H9 (cell line): ENCODE data around the gene WDR7. TPM values are rescaled to one million over a fixed set of nuclear protein-coding genes. Genes with fewer than 3 reads are reported as not detected.

ENCODE experiments used
- DNase-seq: peaks from one replicate; pipeline ENCODE4 v3.0.0-alpha.2; 2017
- H2AFZ ChIP-seq: one replicate; pipeline ENCODE4 v1.6.1; 2013; ENCODE audit warnings: mild to moderate bottlenecking, low read length, control low read depth, moderate library complexity
- H2AK5ac ChIP-seq: 2 replicates; pipeline ENCODE4 v1.6.1; 2013; ENCODE audit warnings: low read length, control low read depth, mixed read lengths; ENCODE audit not compliant: insufficient read length
- H2BK120ac ChIP-seq: one replicate; pipeline ENCODE4 v1.6.1; 2013; ENCODE audit warnings: low read depth, mild to moderate bottlenecking, low read length, control low read depth, inconsistent platforms; ENCODE audit not compliant: poor library complexity, severe bottlenecking
- H2BK12ac ChIP-seq: 2 replicates; pipeline ENCODE4 v1.6.1; 2013; ENCODE audit warnings: low read length, control low read depth, mixed read lengths, low read depth; ENCODE audit not compliant: insufficient read length
- H2BK15ac ChIP-seq: 2 replicates; pipeline ENCODE4 v1.6.1; 2013; ENCODE audit warnings: low read depth, low read length, control low read depth
- H2BK20ac ChIP-seq: one replicate; pipeline ENCODE4 v1.6.1; 2013; ENCODE audit warnings: low read depth, mild to moderate bottlenecking, low read length, control low read depth, inconsistent platforms; ENCODE audit not compliant: poor library complexity, severe bottlenecking
- H2BK5ac ChIP-seq: 2 replicates; pipeline ENCODE4 v1.6.1; 2013; ENCODE audit warnings: low read length, control low read depth, mixed read lengths; ENCODE audit not compliant: insufficient read length
- H3K14ac ChIP-seq: 2 replicates; pipeline ENCODE4 v1.6.1; 2013; ENCODE audit warnings: low read length, control low read depth; ENCODE audit not compliant: insufficient read depth
- H3K18ac ChIP-seq: 2 replicates; pipeline ENCODE4 v1.6.1; 2013; ENCODE audit warnings: low read depth, mild to moderate bottlenecking, mixed read lengths, low read length, control low read depth; ENCODE audit not compliant: insufficient read length
- H3K23ac ChIP-seq: 2 replicates; pipeline ENCODE4 v1.6.1; 2013; ENCODE audit warnings: low read length, control low read depth, mixed read lengths, low read depth; ENCODE audit not compliant: insufficient read length
- H3K23me2 ChIP-seq: 2 replicates; pipeline ENCODE4 v1.6.1; 2013; ENCODE audit warnings: low read depth, mild to moderate bottlenecking, mixed read lengths, low read length, control low read depth; ENCODE audit not compliant: insufficient read length, poor library complexity, severe bottlenecking
- H3K27ac ChIP-seq: 2 replicates; pipeline ENCODE4 v1.5.1; 2013; ENCODE audit warnings: low read length, control low read depth, mixed read lengths, low read depth; ENCODE audit not compliant: insufficient read length
- H3K27me3 ChIP-seq: 2 replicates; pipeline ENCODE4 v1.6.1; 2013; ENCODE audit warnings: low read length, control low read depth, inconsistent platforms; ENCODE audit not compliant: insufficient read depth
- H3K4ac ChIP-seq: 2 replicates; pipeline ENCODE4 v1.6.1; 2013; ENCODE audit warnings: low read depth, mild to moderate bottlenecking, control low read depth, inconsistent platforms, low read length, moderate library complexity
- H3K4me1 ChIP-seq: 2 replicates; pipeline ENCODE4 v1.6.1; 2013; ENCODE audit warnings: low read length, control low read depth, inconsistent platforms; ENCODE audit not compliant: insufficient read depth
- H3K4me2 ChIP-seq: 2 replicates; pipeline ENCODE4 v1.6.1; 2013; ENCODE audit warnings: low read length, control low read depth, mixed read lengths; ENCODE audit not compliant: insufficient read length, insufficient read depth
- H3K56ac ChIP-seq: 2 replicates; pipeline ENCODE4 v1.6.1; 2013; ENCODE audit warnings: low read depth, mild to moderate bottlenecking, mixed read lengths, low read length, control low read depth; ENCODE audit not compliant: insufficient read length
- H3K79me1 ChIP-seq: 2 replicates; pipeline ENCODE4 v1.6.1; 2013; ENCODE audit warnings: low read depth, mild to moderate bottlenecking, moderate library complexity, low read length, control low read depth, inconsistent platforms; ENCODE audit not compliant: insufficient read depth, poor library complexity, severe bottlenecking
- H3K79me2 ChIP-seq: 2 replicates; pipeline ENCODE4 v1.6.1; 2013; ENCODE audit warnings: low read length, control low read depth, inconsistent platforms; ENCODE audit not compliant: insufficient read depth
- H3K9ac ChIP-seq: 2 replicates; pipeline ENCODE4 v1.6.1; 2013; ENCODE audit warnings: low read length, control low read depth, mixed read lengths; ENCODE audit not compliant: insufficient read length; ENCODE audit errors: extremely low read depth
- H3K9me3 ChIP-seq: one replicate; pipeline ENCODE4 v1.6.1; 2013; ENCODE audit warnings: low read depth, low read length, inconsistent platforms; ENCODE audit not compliant: control insufficient read depth
- H3T11ph ChIP-seq: one replicate; pipeline ENCODE4 v1.6.1; 2013; ENCODE audit warnings: mild to moderate bottlenecking, low read length, control low read depth, inconsistent platforms
- H4K20me1 ChIP-seq: one replicate; pipeline ENCODE4 v1.6.1; 2013; ENCODE audit not compliant: control insufficient read depth, insufficient read length, insufficient read depth
- H4K5ac ChIP-seq: 2 replicates; pipeline ENCODE4 v1.6.1; 2013; ENCODE audit warnings: low read depth, mild to moderate bottlenecking, mixed read lengths, low read length, control low read depth; ENCODE audit not compliant: insufficient read length
- H4K8ac ChIP-seq: replicated peaks from 2 replicates; pipeline ENCODE4 v1.6.1; 2013; ENCODE audit warnings: low read length, control low read depth, mixed read lengths, low read depth; ENCODE audit not compliant: insufficient read length
- H4K91ac ChIP-seq: 2 replicates; pipeline ENCODE4 v1.6.1; 2013; ENCODE audit warnings: low read depth, mild to moderate bottlenecking, moderate library complexity, mixed read lengths, low read length, control low read depth; ENCODE audit not compliant: insufficient read length
- H3K27ac Mint-ChIP-seq, 3 experiments: 2 replicates in 2 of 3; 3 replicates in 1 of 3; pipeline ENCODE4 v1.8.0; 2020 to 2021; ENCODE audit warnings: mixed read lengths in 3 of 3, mild to moderate bottlenecking in 1 of 3, moderate library complexity in 1 of 3
- H3K27me3 Mint-ChIP-seq: 2 replicates; pipeline ENCODE4 v1.8.0; 2021; ENCODE audit warnings: low read depth, mild to moderate bottlenecking, moderate library complexity, mixed read lengths
- H3K36me3 Mint-ChIP-seq, 3 experiments: 2 replicates in 2 of 3; 3 replicates in 1 of 3; pipeline ENCODE4 v1.8.0; 2020 to 2021; ENCODE audit warnings: low read depth in 3 of 3, mixed read lengths in 3 of 3; ENCODE audit not compliant: insufficient read depth in 1 of 3
- H3K4me1 Mint-ChIP-seq, 2 experiments: 2 replicates each; pipeline ENCODE4 v1.8.0; 2020; ENCODE audit warnings: mixed read lengths in 2 of 2
- H3K4me3 Mint-ChIP-seq, 2 experiments: 2 replicates in 1 of 2; 3 replicates in 1 of 2; pipeline ENCODE4 v1.8.0; 2020 to 2021; ENCODE audit warnings: mild to moderate bottlenecking in 2 of 2, mixed read lengths in 2 of 2, moderate library complexity in 1 of 2
- H3K9me3 Mint-ChIP-seq, 2 experiments: 2 replicates in 1 of 2; 3 replicates in 1 of 2; pipeline ENCODE4 v1.8.0; 2020; ENCODE audit warnings: mild to moderate bottlenecking in 2 of 2, mixed read lengths in 2 of 2, moderate library complexity in 1 of 2
- CTCF ChIP-seq: fragments of 200-600 bp; sonication (generic); conservative IDR thresholded peaks from 3 replicates; pipeline ENCODE4 v1.8.0; 2021; ENCODE audit warnings: antibody characterized with exemption, mild to moderate bottlenecking
- WGBS: extraction: QIAGEN DNeasy Blood & Tissue Kit; methylation state at CpG from one replicate; pipeline ENCODE4 v1.1.7; 2013; ENCODE audit warnings: missing lambda C conversion rate, low lambda C conversion rate, mixed read lengths; ENCODE audit not compliant: insufficient read length; ENCODE audit errors: extremely low coverage; 5-methylcytosine and 5-hydroxymethylcytosine counted together
- total RNA-seq: library from RNA; stranded (reverse); gene quantifications from 2 replicates; pipeline ENCODE4 v1.2.1, GENCODE V29; 2021

Gene WDR7
- total RNA-seq, 1 experiment from 2014 or later = 14.8 TPM

GRCh38 chr18:57004366-57005121, 353.4 kb downstream of the WDR7 start:
- Histone ChIP-seq H2AFZ (no peak overlapping the region), H3K27me3 (no peaks in the 10 kb centered on the region), H2BK15ac (no peak overlapping the region), H2BK120ac (no peak overlapping the region), H3K79me1 (no peaks in the 10 kb centered on the region), H4K91ac (no peak overlapping the region), H4K8ac (no peak overlapping the region), H3K18ac (no peak overlapping the region), H3K9ac (no peak overlapping the region), H2BK12ac (no peak overlapping the region), H3K23ac (no peak overlapping the region), H3K56ac (no peak overlapping the region), H4K20me1 (no peaks in the 10 kb centered on the region), H3K27ac (no peak overlapping the region), H3K14ac (no peak overlapping the region), H3K9me3 (no peaks in the 10 kb centered on the region), H2BK5ac (no peak overlapping the region), H3K79me2 (no peaks in the 10 kb centered on the region), H2AK5ac (no peak overlapping the region), H3K4me1 (no peaks in the 10 kb centered on the region; the same call in 1 of the 2 replicates), H3K4ac (no peak overlapping the region), H4K5ac (no peak overlapping the region), H3K23me2 (no peaks in the 10 kb centered on the region), H2BK20ac (no peak overlapping the region), H3T11ph (no peak overlapping the region), H3K4me2 (no peak overlapping the region)
- no peak overlapping the region for H3K27ac Mint-ChIP-seq
- peaks cover 7 to 9% of the 10 kb centered on the region in 2 experiments for H3K4me1 Mint-ChIP-seq
- no peak for DNase-seq
- no peaks in the 10 kb centered on the region for H3K36me3 Mint-ChIP-seq
- no peak overlapping the region for H3K4me3 Mint-ChIP-seq
- no peaks in the 10 kb centered on the region for H3K9me3 Mint-ChIP-seq
- no CpG with 5 or more reads among the region's 5 CpGs for WGBS
- TF ChIP-seq CTCF = no peak
- H3K27me3 Mint-ChIP-seq = no peaks in the 10 kb centered on the region; the same call in 1 of the 2 replicates
